UCSD-AML1 (cell line): ENCODE data around the gene FBLN2.

Source experiments
- DNase-seq: peaks from one replicate; lab custom pipeline; 2025; ENCODE audit not compliant: unreplicated experiment; lab: John Stamatoyannopoulos, UW

The FBLN2 gene

DNA sequence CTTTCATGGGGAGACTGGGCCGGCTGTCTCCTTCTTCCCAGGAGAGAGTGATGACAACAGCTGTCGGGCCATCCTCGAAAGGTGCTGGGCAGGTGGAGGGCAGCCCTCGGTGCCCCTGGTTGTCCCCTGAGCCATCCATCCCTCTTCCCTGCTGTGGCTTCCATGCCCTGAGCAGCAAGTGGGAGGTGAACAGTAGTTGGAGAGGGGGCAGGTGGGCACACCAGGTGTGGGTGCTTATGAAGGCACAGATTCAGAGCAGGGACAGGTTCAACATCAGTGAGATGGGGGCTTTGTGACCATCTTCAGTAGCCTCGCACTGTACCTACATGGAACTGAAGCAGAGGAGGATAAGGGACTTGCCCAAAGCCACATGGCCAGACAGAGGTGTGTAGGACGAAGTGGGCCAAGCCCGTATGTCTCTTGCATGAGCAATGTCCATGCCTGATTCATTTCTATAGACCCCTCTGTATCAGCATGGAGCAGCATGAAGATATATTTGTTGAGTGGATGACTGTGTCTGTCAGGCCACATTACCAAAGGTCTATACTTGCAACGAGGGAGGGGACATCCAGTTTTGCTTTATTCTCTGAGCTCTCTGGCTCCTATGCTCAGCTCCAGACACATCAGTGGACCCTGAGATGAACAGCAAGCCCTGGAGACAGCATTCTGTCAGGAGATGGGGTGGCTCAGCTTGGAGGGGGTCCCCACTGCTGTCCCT is 107.8 kb downstream of the FBLN2 start:
- DNase-seq, result no peak

GRCh38 chr3:13657660-13658435 is 108.9 kb downstream of the FBLN2 start:
- peak; percentile 66 for DNase-seq

DNA sequence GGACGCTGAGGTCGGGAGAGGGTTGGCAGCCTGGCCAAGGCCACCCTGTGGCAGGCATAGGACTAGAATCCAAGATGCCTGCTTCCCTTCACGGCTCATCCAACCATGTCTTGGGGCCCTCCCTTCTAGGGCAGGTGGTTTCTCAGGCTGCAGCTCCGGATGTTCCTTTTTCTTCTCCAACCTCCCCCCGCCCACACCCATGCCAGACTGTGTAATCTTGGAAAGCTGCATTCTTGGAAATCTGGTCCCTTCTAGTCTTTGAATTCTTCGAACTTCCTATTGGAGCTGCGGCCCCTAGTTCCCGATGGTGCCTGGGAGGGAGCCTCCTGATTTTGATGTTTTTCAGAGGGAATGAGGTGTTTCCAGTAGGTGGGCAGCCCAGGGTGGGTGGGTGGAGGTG is 109.8 kb downstream of the FBLN2 start:
- no peak for DNase-seq

DNA sequence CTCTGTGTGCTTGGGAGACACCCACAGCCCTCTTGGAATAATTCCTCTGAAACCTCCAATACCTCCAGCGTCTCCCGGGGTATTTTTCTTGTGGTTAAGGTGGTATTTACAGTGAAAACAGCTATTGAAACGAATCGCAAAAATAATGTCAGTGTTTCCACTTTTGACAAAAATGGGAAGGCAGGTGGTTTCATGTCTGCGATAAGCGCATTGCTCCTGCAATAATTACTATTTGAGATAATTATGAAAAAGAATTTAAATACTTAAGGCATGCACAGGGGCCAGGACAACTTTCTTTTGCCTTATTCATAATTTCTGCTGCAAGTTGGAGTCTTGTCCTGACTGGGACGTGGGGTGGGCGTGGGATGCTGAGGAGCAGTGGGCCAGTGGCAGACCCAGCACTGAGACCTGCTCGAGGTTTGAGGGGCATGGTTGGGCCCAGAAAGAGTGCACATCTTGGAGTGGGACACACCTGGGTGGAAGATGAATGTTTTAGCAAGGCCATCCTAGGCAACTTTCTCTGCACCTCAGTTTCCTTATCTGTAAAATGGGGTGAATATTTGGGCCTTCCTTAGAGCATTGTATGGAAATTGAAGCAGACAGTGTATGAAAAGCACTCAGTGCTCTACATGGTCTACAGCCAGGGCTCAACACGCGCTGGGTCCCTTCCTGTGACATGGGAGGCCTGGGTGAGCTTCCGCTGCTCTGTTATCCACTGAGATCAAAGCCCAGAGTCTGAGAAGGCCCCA is 110.5 kb downstream of the FBLN2 start:
- DNase-seq, result no peak

- no peak for DNase-seq
Observed at GRCh38 chr3:13660042-13660874, 111.3 kb downstream of the FBLN2 start.

- DNase-seq, result no peak
Observed at GRCh38 chr3:13661121-13661520, 112.2 kb downstream of the FBLN2 start.

GRCh38 chr3:13662238-13662847 is 113.4 kb downstream of the FBLN2 start:
- DNase-seq, result no peak

GRCh38 chr3:13663781-13664535 is 115.0 kb downstream of the FBLN2 start:
- DNase-seq, result no peak

DNA sequence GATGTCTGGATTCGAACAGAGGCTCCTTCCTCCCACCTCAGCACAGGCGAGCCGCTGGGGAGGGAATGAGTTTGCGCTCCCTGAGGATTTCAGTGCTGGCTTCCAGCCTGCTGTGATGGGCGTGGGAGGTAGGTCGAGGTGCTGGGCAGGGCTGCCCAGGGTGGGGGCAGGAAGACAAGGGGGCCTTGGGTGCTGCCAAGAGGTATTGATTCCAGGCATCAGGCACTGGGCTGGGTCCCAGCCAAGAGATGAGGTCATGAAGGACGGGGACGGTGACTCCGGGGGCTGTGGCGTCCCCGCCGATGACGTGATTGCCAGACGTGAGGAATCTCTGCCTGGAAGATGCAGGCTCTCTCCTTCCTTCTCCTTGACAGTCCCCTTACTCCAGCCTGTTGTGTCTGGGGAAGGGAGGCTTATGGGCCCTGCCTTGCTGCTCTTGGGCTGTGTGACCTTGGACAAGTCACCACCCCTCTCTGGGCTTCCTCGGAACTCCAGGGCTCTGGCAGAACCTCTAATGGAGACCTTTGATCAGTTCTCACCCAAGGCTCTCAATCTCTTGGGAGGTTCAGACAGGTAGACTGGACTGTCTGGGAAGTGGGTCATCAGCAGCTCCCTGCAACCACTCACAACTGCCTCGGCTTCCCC is 116.8 kb downstream of the FBLN2 start:
- no peak for DNase-seq

DNA sequence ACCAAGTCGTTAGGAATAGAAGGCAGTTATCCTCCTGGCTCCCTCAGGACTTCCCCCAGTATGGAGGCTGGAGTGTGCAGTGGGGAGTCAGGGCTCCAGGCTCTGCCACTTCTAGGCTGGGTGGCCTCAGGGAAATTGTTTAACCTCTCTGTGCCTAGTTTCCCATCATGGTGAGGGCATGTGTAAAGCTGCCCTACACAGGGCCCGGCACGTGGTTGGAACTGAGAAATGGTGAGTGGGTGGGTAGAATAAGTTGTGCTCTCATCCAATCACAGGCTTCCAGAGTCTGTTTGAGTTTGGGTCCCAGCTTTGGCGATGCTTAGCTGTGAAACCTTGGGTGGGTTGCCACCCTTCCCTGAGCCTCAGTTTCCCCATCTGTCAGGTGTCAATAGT is 117.3 kb downstream of the FBLN2 start:
- DNase-seq, result no peak

DNA sequence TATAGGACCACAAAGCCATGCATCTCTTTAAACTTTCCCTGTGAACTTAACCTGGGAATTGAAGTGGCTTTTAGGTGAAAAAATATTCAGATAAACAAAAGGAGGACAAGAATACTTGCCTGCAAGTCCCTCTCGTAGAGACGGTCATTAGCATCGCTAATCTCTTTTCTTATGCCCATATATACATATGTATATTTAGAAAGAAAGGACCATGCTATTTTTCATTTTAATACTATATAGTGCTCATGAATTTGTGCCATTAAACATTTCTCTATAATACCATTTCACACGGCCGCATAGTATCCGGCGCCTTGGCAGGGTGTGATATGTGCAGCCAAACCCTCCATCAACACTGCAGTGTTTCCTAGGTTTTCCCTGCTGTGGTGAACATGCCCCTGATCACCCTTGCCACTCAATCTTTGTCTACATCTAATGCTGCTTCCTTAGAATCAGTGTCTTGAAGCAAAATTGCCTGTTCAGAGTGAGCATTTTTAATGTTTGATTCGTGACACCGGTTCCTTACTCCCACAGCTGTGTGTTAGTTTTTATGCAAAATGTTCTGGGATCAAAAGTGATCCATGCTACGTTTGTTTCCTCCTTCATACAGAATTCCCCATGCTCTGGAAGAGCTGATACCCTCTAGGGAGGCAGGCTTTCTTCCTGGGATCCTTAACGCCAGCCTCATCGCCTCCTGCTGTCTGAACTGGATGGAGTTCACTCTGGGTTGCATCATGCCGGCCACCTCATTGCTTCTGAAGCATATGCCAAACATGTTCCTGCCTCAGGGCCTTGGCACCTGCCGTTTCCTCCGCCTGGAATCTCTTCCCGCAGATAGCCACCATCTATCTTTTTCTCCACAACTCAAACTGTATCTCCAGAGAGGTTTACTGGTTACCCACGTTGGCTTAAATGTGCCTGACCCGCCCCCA is 118.1 kb downstream of the FBLN2 start:
- DNase-seq, result no peak

DNA sequence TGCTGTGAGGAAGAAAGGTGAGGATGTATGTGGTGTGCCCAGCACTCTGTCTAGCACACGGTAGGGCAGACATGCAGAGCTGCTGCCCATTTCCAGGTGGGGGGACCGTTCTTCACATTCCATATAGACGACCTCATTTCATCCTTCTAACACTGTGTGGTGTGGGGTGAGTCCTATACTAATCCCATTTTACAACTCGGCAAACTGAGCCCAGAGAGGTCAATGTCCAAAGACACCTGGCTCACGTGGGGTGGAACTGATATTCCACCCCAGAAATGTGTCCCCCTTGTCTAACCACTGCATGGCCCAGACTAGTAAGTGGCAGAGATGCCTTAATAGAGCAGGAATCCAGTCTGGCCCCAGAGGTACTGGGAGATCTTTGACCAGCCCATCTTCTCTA is 119.2 kb downstream of the FBLN2 start:
- no peak for DNase-seq

DNA sequence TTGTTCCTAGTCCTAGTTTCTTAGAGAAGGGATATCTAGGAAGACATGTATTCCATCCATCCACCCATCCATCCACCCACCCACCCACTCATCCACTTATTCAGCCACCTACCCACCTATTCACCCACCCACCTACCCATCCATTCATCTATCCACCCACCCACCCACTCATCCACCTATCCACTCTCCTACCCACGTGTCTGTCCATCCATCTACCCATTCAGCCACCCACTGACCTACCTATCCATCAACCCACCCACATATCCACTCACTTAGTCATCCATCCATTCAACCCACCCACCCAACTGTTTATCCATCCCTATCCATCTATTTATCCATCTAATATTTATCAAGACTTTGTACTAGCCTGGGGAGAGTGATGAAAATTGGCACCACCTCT is 120.5 kb downstream of the FBLN2 start:
- no peak for DNase-seq

GRCh38 chr3:13670292-13670691 is 121.4 kb downstream of the FBLN2 start:
- no peak for DNase-seq

- no peak for DNase-seq
Observed at GRCh38 chr3:13671482-13672233, 122.7 kb downstream of the FBLN2 start.

- no peak for DNase-seq
Observed at GRCh38 chr3:13673207-13673606, 124.3 kb downstream of the FBLN2 start.

- DNase-seq, result no peak
Observed at GRCh38 chr3:13674538-13675185, 125.7 kb downstream of the FBLN2 start.
